HUES64 (cell line): ENCODE measurements around the gene CADM2.

Source experiments
- H3K27ac ChIP-seq: 2 replicates; pipeline ENCODE4 v1.7.0; 2013; ENCODE audit warnings: low read depth, low read length, inconsistent platforms
- H3K27me3 ChIP-seq: 2 replicates; pipeline ENCODE4 v1.6.1; 2013; ENCODE audit warnings: mild to moderate bottlenecking, low read length; ENCODE audit not compliant: insufficient read depth
- H3K36me3 ChIP-seq: 2 replicates; pipeline ENCODE4 v1.6.1; 2013; ENCODE audit warnings: mild to moderate bottlenecking, low read length; ENCODE audit not compliant: insufficient read depth
- H3K4me1 ChIP-seq: 2 replicates; pipeline ENCODE4 v1.6.1; 2013; ENCODE audit warnings: mild to moderate bottlenecking, low read length, moderate library complexity; ENCODE audit not compliant: insufficient read depth
- H3K4me3 ChIP-seq: 2 replicates; pipeline ENCODE4 v1.5.1; 2013; ENCODE audit warnings: mild to moderate bottlenecking, low read length, moderate library complexity
- H3K9ac ChIP-seq: 2 replicates; pipeline ENCODE4 v1.6.1; 2013; ENCODE audit warnings: mild to moderate bottlenecking, low read depth, low read length
- H3K9me3 ChIP-seq: 2 replicates; pipeline ENCODE4 v1.6.1; 2013; ENCODE audit warnings: low read depth, low read length; ENCODE audit not compliant: insufficient read depth
- WGBS: fragments of 150-250, 120-280 bp; methylation state at CpG from one replicate; pipeline ENCODE4 v1.1.7; 2013; ENCODE audit warnings: missing lambda C conversion rate; 5-methylcytosine and 5-hydroxymethylcytosine counted together

CADM2 gene

GRCh38 chr3:85258326-85258725 lies 299.5 kb downstream of the CADM2 start:
- Histone ChIP-seq H3K9ac (no peak overlapping the region), H3K9me3 (no peaks in the 10 kb centered on the region), H3K27ac (no peak overlapping the region), H3K27me3 (no peaks in the 10 kb centered on the region), H3K36me3 (no peaks in the 10 kb centered on the region), H3K4me1 (peaks cover 5% of the 10 kb centered on the region; the same call in 1 of the 2 replicates), H3K4me3 (no peak overlapping the region)
- 92% methylated on average over 3 of the region's 5 CpGs for WGBS

GRCh38 chr3:85258819-85259218 lies 300.0 kb downstream of the CADM2 start:
- H3K27me3 ChIP-seq, result no peaks in the 10 kb centered on the region
- H3K27ac ChIP-seq, result no peak overlapping the region
- no peaks in the 10 kb centered on the region for H3K36me3 ChIP-seq
- H3K4me3 ChIP-seq, result no peak overlapping the region
- no peaks in the 10 kb centered on the region for H3K9me3 ChIP-seq
- 85% methylated on average over 2 of the region's 2 CpGs for WGBS
- no peak overlapping the region for H3K9ac ChIP-seq
- peaks cover 5% of the 10 kb centered on the region; the same call in 1 of the 2 replicates for H3K4me1 ChIP-seq

- no peaks in the 10 kb centered on the region for H3K27me3 ChIP-seq
- H3K4me3 ChIP-seq, result no peak overlapping the region
- no peaks in the 10 kb centered on the region for H3K9me3 ChIP-seq
- peaks cover 5% of the 10 kb centered on the region; the same call in 1 of the 2 replicates for H3K4me1 ChIP-seq
- H3K27ac ChIP-seq, result no peak overlapping the region
- WGBS, result 76% methylated on average over 2 of the region's 2 CpGs
- no peak overlapping the region for H3K9ac ChIP-seq
- no peaks in the 10 kb centered on the region for H3K36me3 ChIP-seq
Measured at GRCh38 chr3:85259748-85260147, 301.0 kb downstream of the CADM2 start.

- no CpG with 5 or more reads among the region's 1 CpG for WGBS
- Histone ChIP-seq H3K9me3 (no peaks in the 10 kb centered on the region), H3K4me1 (no peaks in the 10 kb centered on the region; the same call in 1 of the 2 replicates), H3K9ac (no peak overlapping the region), H3K27ac (no peak overlapping the region), H3K36me3 (no peaks in the 10 kb centered on the region), H3K27me3 (no peaks in the 10 kb centered on the region), H3K4me3 (no peak overlapping the region)
Measured at GRCh38 chr3:85264381-85264780, 305.6 kb downstream of the CADM2 start.

- Histone ChIP-seq H3K9ac (no peak overlapping the region), H3K27ac (no peak overlapping the region), H3K4me1 (no peaks in the 10 kb centered on the region), H3K36me3 (no peaks in the 10 kb centered on the region), H3K4me3 (no peak overlapping the region), H3K9me3 (no peaks in the 10 kb centered on the region), H3K27me3 (no peaks in the 10 kb centered on the region)
- 73% methylated on average over 1 of the region's 1 CpG for WGBS
Measured at GRCh38 chr3:85270488-85270887, 311.7 kb downstream of the CADM2 start.

- no peak overlapping the region for H3K4me3 ChIP-seq
- no peaks in the 10 kb centered on the region for H3K4me1 ChIP-seq
- H3K9me3 ChIP-seq, result no peaks in the 10 kb centered on the region
Measured at GRCh38 chr3:85271911-85272310, 313.1 kb downstream of the CADM2 start.

GRCh38 chr3:85288257-85288656 lies 329.5 kb downstream of the CADM2 start:
- no peaks in the 10 kb centered on the region for H3K9me3 ChIP-seq

More at GRCh38 chr3:85271911-85272310, 313.1 kb downstream of the CADM2 start:
- no peak overlapping the region for H3K9ac ChIP-seq
- no peak overlapping the region for H3K27ac ChIP-seq
- H3K27me3 ChIP-seq, result no peaks in the 10 kb centered on the region
- no peaks in the 10 kb centered on the region for H3K36me3 ChIP-seq

GRCh38 chr3:85297291-85297690 lies 338.5 kb downstream of the CADM2 start:
- H3K9ac ChIP-seq, result no peak overlapping the region
- no peaks in the 10 kb centered on the region for H3K9me3 ChIP-seq
- no peaks in the 10 kb centered on the region for H3K4me1 ChIP-seq
- no peak overlapping the region for H3K27ac ChIP-seq
- no peaks in the 10 kb centered on the region for H3K36me3 ChIP-seq
- H3K4me3 ChIP-seq, result no peak overlapping the region
- H3K27me3 ChIP-seq, result no peaks in the 10 kb centered on the region

More at GRCh38 chr3:85288257-85288656, 329.5 kb downstream of the CADM2 start:
- no peak overlapping the region for H3K4me3 ChIP-seq
- no peaks in the 10 kb centered on the region for H3K4me1 ChIP-seq
- no peaks in the 10 kb centered on the region for H3K36me3 ChIP-seq
- H3K27me3 ChIP-seq, result no peaks in the 10 kb centered on the region
- H3K27ac ChIP-seq, result no peak overlapping the region
- H3K9ac ChIP-seq, result no peak overlapping the region

GRCh38 chr3:85298032-85298431 lies 339.2 kb downstream of the CADM2 start:
- 71% methylated on average over 1 of the region's 1 CpG for WGBS
- Histone ChIP-seq H3K4me3 (no peak overlapping the region), H3K9me3 (no peaks in the 10 kb centered on the region), H3K9ac (no peak overlapping the region), H3K36me3 (no peaks in the 10 kb centered on the region), H3K27me3 (no peaks in the 10 kb centered on the region), H3K27ac (no peak overlapping the region), H3K4me1 (no peaks in the 10 kb centered on the region)

GRCh38 chr3:85303156-85303555 lies 344.4 kb downstream of the CADM2 start:
- Histone ChIP-seq H3K4me3 (no peak overlapping the region), H3K36me3 (no peaks in the 10 kb centered on the region), H3K27ac (no peak overlapping the region), H3K9me3 (no peaks in the 10 kb centered on the region), H3K4me1 (no peaks in the 10 kb centered on the region), H3K9ac (no peak overlapping the region), H3K27me3 (no peaks in the 10 kb centered on the region)
- 93% methylated on average over 3 of the region's 4 CpGs for WGBS

- Histone ChIP-seq H3K27me3 (no peaks in the 10 kb centered on the region), H3K4me1 (no peaks in the 10 kb centered on the region), H3K36me3 (no peaks in the 10 kb centered on the region), H3K4me3 (no peak overlapping the region), H3K9me3 (no peaks in the 10 kb centered on the region), H3K9ac (no peak overlapping the region), H3K27ac (no peak overlapping the region)
- WGBS, result 87% methylated on average over 3 of the region's 3 CpGs
Measured at GRCh38 chr3:85304360-85304964, 345.7 kb downstream of the CADM2 start.

- H3K9me3 ChIP-seq, result no peaks in the 10 kb centered on the region
- H3K4me3 ChIP-seq, result no peak overlapping the region
- H3K9ac ChIP-seq, result no peak overlapping the region
- no peak overlapping the region for H3K27ac ChIP-seq
- no peaks in the 10 kb centered on the region for H3K36me3 ChIP-seq
- no peaks in the 10 kb centered on the region for H3K27me3 ChIP-seq
- 50% methylated on average over 2 of the region's 3 CpGs for WGBS
- H3K4me1 ChIP-seq, result no peaks in the 10 kb centered on the region
Measured at GRCh38 chr3:85312331-85312730, 353.5 kb downstream of the CADM2 start.
